Mesothelial cell of epicardium (in vitro differentiated cells): ENCODE measurements around the gene SLC15A5. TPM values are rescaled to one million over a fixed set of nuclear protein-coding genes. Genes with fewer than 3 reads are reported as not detected.

Experiments used
- DNase-seq, 2 experiments: peaks; one replicate each; pipeline ENCODE4 v3.0.0; 2021; ENCODE audit warnings: low spot score in 2 of 2; ENCODE audit not compliant: unreplicated experiment in 2 of 2
- H3K27ac Mint-ChIP-seq: 2 replicates; pipeline ENCODE4 v1.8.0; 2021; ENCODE audit warnings: mixed read lengths
- H3K27me3 Mint-ChIP-seq: 2 replicates; pipeline ENCODE4 v1.8.0; 2021; ENCODE audit warnings: low read depth, mixed read lengths
- H3K36me3 Mint-ChIP-seq: 2 replicates; pipeline ENCODE4 v1.8.0; 2021; ENCODE audit warnings: mixed read lengths
- H3K4me1 Mint-ChIP-seq: 2 replicates; pipeline ENCODE4 v1.8.0; 2021; ENCODE audit warnings: mixed read lengths
- H3K4me3 Mint-ChIP-seq: 2 replicates; pipeline ENCODE4 v1.8.0; 2021; ENCODE audit warnings: mild to moderate bottlenecking, moderate library complexity, mixed read lengths
- H3K9me3 Mint-ChIP-seq: 2 replicates; pipeline ENCODE4 v1.8.0; 2021; ENCODE audit warnings: mixed read lengths
- CTCF ChIP-seq: fragments of 200-600 bp; sonication (generic); IDR thresholded peaks from one replicate; pipeline ENCODE4 v1.5.0; 2021; ENCODE audit warnings: antibody characterized with exemption; ENCODE audit not compliant: unreplicated experiment
- total RNA-seq: library from RNA; stranded (reverse); gene quantifications from 3 replicates; pipeline ENCODE4 v1.2.1, GENCODE V29; 2021

Gene SLC15A5
- total RNA-seq, 1 donor from 2014 or later, result not detected

GRCh38 chr12:16299403-16299802 lies 21.9 kb upstream of the SLC15A5 start:
- no peaks in the 10 kb centered on the region for H3K36me3 Mint-ChIP-seq
- DNase-seq, result no peak
- no peaks in the 10 kb centered on the region for H3K4me1 Mint-ChIP-seq
- H3K4me3 Mint-ChIP-seq, result no peak overlapping the region
- H3K9me3 Mint-ChIP-seq, result no peaks in the 10 kb centered on the region
- H3K27me3 Mint-ChIP-seq, result no peaks in the 10 kb centered on the region
- H3K27ac Mint-ChIP-seq, result no peak overlapping the region
- TF ChIP-seq CTCF, result no peak

GRCh38 chr12:16297521-16297920 lies 20.0 kb upstream of the SLC15A5 start:
- no peaks in the 10 kb centered on the region for H3K4me1 Mint-ChIP-seq
- no peaks in the 10 kb centered on the region for H3K27me3 Mint-ChIP-seq
- no peak for TF ChIP-seq CTCF
- no peaks in the 10 kb centered on the region for H3K9me3 Mint-ChIP-seq
- no peak overlapping the region for H3K4me3 Mint-ChIP-seq
- no peak overlapping the region for H3K27ac Mint-ChIP-seq
- no peaks in the 10 kb centered on the region for H3K36me3 Mint-ChIP-seq
- no peak for DNase-seq

- no peak overlapping the region for H3K4me3 Mint-ChIP-seq
- TF ChIP-seq CTCF, result no peak
- no peaks in the 10 kb centered on the region for H3K36me3 Mint-ChIP-seq
- no peaks in the 10 kb centered on the region for H3K4me1 Mint-ChIP-seq
- no peak for DNase-seq
- no peaks in the 10 kb centered on the region for H3K9me3 Mint-ChIP-seq
- no peaks in the 10 kb centered on the region for H3K27me3 Mint-ChIP-seq
- no peak overlapping the region for H3K27ac Mint-ChIP-seq
These were observed 17.0 kb upstream of the SLC15A5 start for GRCh38 chr12:16294376-16294956.

GRCh38 chr12:16291032-16291431 lies 13.5 kb upstream of the SLC15A5 start:
- H3K4me1 Mint-ChIP-seq, result no peaks in the 10 kb centered on the region
- no peak overlapping the region for H3K27ac Mint-ChIP-seq
- TF ChIP-seq CTCF, result no peak
- no peaks in the 10 kb centered on the region for H3K36me3 Mint-ChIP-seq
- DNase-seq, result no peak
- no peak overlapping the region for H3K4me3 Mint-ChIP-seq
- H3K9me3 Mint-ChIP-seq, result no peaks in the 10 kb centered on the region
- no peaks in the 10 kb centered on the region for H3K27me3 Mint-ChIP-seq

- H3K27ac Mint-ChIP-seq, result no peak overlapping the region
- no peak for DNase-seq
- no peaks in the 10 kb centered on the region for H3K36me3 Mint-ChIP-seq
- H3K27me3 Mint-ChIP-seq, result no peaks in the 10 kb centered on the region
- H3K9me3 Mint-ChIP-seq, result peaks cover 4% of the 10 kb centered on the region
- H3K4me1 Mint-ChIP-seq, result no peaks in the 10 kb centered on the region
- TF ChIP-seq CTCF, result no peak
- no peak overlapping the region for H3K4me3 Mint-ChIP-seq
These were observed 8.1 kb upstream of the SLC15A5 start for GRCh38 chr12:16285586-16285985.

- Mint-ChIP-seq H3K27ac (no peak overlapping the region), H3K4me1 (no peaks in the 10 kb centered on the region), H3K27me3 (no peaks in the 10 kb centered on the region), H3K4me3 (no peak overlapping the region), H3K36me3 (no peaks in the 10 kb centered on the region), H3K9me3 (peaks cover 7% of the 10 kb centered on the region)
- TF ChIP-seq CTCF, result no peak
- DNase-seq, result no peak
These were observed 5.5 kb upstream of the SLC15A5 start for GRCh38 chr12:16282978-16283377.
